HAP-1 (cell line): ENCODE results near the gene KRTAP19-1.
"Not testable (repeated sequence)": the region's sequence is repeated elsewhere in the genome, so short reads cannot be mapped to it uniquely, and the experiment has no call there.

Experiments
- DNase-seq, 2 experiments: peaks; one replicate each; pipeline ENCODE4 v3.0.0-alpha.2; 2016 to 2020; ENCODE audit warnings: low spot score in 2 of 2
- H3K27me3 ChIP-seq: fragments of 250-450 bp; sonication (Bioruptor Pico); 2 replicates; pipeline ENCODE4 v1.5.1; 2020; ENCODE audit warnings: low read depth, mild to moderate bottlenecking, moderate library complexity
- H3K36me3 ChIP-seq: fragments of 250-450 bp; sonication (Bioruptor Pico); replicated peaks from 2 replicates; pipeline ENCODE4 v1.5.1; 2020; ENCODE audit warnings: mild to moderate bottlenecking
- H3K4me1 ChIP-seq: fragments of 250-450 bp; sonication (Bioruptor Pico); 2 replicates; pipeline ENCODE4 v1.5.1; 2020; ENCODE audit warnings: mild to moderate bottlenecking
- H3K4me3 ChIP-seq: fragments of 250-450 bp; sonication (Bioruptor Pico); 2 replicates; pipeline ENCODE4 v1.5.1; 2020; ENCODE audit warnings: mild to moderate bottlenecking, moderate library complexity
- H3K9me3 ChIP-seq: fragments of 250-450 bp; sonication (Bioruptor Pico); 2 replicates; pipeline ENCODE4 v1.5.1; 2020; ENCODE audit warnings: mild to moderate bottlenecking, moderate library complexity
- in situ Hi-C: fragments of 300-500 bp; cut with MboI; formaldehyde crosslinking; loops from 3 replicates; pipeline ENCODE4 v1.14.3; 2020; ENCODE audit warnings: low sequenced_read_pairs, inconsistent platforms, mixed read lengths

The KRTAP19-1 gene

GRCh38 chr21:30480145-30480544 lies at the start of gene KRTAP19-1:
KRTAP19-1 (minus strand) TSS chr21:30480367; CDS start chr21:30480317, 50 bp downstream.
- Histone ChIP-seq H3K4me3 (no peak within 1 kb of the TSS), H3K36me3 (no peaks in the 10 kb centered on the region), H3K9me3 (peaks cover 4% of the 10 kb centered on the region; the same call in 1 of the 2 replicates), H3K4me1 (no peaks in the 10 kb centered on the region), H3K27me3 (no peaks in the 10 kb centered on the region)
- in situ Hi-C loops, result no loop called here
- no peak for DNase-seq

DNA sequence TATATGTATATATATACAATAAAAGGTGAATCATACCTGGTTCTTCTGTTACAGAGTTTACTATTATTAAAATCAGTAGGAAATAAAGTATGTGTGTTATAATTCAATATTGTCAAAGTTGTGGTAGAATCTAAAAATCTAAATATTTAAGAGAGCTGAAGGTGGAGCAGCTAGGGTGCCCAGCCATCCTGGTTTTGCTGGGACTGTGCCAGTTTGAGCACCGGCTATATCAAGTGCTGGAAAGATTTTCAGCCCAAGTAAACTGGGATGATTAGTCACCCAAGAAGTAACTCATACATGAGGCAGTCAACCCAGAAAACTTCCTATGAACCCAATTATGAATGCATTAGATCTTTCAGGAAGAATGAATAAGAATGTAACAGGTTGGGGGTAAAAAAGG lies 38.7 kb upstream of the KRTAP19-1 start:
- H3K27me3 ChIP-seq, result no peaks in the 10 kb centered on the region
- peaks cover 7% of the 10 kb centered on the region; the same call in 1 of the 2 replicates for H3K9me3 ChIP-seq
- no peak overlapping the region for H3K4me3 ChIP-seq
- in situ Hi-C loops, result no loop called here
- no peaks in the 10 kb centered on the region for H3K4me1 ChIP-seq
- no peak for DNase-seq
- H3K36me3 ChIP-seq, result no peaks in the 10 kb centered on the region

DNA sequence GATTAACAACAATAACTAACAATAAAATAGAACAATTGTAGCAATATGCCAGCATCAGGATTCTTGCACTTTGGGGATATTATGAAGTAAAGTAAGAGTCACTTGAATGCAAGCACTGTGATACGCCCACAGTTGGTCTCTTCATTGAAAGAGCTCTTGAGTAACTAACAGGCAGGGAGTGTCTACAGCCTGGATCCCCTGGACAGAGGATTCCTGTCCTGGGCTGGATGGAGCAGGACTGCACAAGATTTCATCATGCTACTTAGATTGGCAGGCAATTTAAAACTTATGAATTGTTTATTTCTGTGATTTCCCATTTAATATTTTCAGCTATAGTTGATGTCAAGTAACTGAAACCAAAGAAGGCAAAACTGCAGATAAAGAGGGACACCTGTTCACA lies 35.5 kb upstream of the KRTAP19-1 start:
- H3K27me3 ChIP-seq, result no peaks in the 10 kb centered on the region
- in situ Hi-C loops, result no loop called here
- H3K4me3 ChIP-seq, result no peak overlapping the region
- DNase-seq, result no peak
- no peaks in the 10 kb centered on the region for H3K36me3 ChIP-seq
- no peaks in the 10 kb centered on the region for H3K4me1 ChIP-seq
- H3K9me3 ChIP-seq, result peaks cover 2% of the 10 kb centered on the region; the same call in 1 of the 2 replicates

DNA sequence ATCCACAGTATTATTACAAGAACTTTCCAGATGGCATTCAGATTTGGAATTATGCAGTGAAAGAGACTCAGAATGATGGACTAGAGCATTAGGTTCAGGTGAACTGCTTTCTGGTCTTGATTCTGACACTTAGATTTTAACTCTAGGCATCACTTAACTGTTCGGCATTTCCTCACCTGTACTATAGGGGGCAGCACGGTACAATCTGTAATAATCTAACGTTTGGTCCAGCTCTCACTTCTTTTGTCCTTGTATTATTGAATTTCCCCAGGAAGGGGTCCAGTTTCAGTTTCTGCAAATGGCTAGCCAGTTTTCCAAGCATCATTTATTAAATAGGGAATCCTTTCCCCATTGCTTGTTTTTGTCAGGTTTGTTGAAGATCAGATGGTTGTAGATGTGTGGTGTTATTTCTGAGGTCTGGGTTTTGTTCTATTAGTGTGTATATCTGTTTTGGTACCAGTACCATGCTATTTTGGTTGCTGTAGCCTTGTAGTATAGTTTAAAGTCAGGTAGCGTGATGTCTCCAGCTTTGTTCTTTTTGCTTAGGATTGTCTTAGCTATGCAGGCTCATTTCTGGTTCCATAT lies 25.5 kb upstream of the KRTAP19-1 start:
- H3K36me3 ChIP-seq, result not testable (repeated sequence)

GRCh38 chr21:30502041-30502440 lies 21.9 kb upstream of the KRTAP19-1 start, which contains the start of gene KRTAP19-5:
KRTAP19-5 (minus strand) TSS chr21:30502141; CDS start chr21:30502090, 51 bp downstream.
- Histone ChIP-seq H3K36me3 (no peaks in the 10 kb centered on the region), H3K4me3 (no peak within 1 kb of the TSS), H3K9me3 (no peaks in the 10 kb centered on the region; the same call in 1 of the 2 replicates), H3K27me3 (no peaks in the 10 kb centered on the region), H3K4me1 (no peaks in the 10 kb centered on the region)
- in situ Hi-C loops, result no loop called here
- DNase-seq, result no peak

More for the DNA sequence above, 25.5 kb upstream of the KRTAP19-1 start:
- in situ Hi-C loops, H3K4me1 ChIP-seq, H3K27me3 ChIP-seq, H3K9me3 ChIP-seq, H3K4me3 ChIP-seq, DNase-seq: not testable (repeated sequence)

DNA sequence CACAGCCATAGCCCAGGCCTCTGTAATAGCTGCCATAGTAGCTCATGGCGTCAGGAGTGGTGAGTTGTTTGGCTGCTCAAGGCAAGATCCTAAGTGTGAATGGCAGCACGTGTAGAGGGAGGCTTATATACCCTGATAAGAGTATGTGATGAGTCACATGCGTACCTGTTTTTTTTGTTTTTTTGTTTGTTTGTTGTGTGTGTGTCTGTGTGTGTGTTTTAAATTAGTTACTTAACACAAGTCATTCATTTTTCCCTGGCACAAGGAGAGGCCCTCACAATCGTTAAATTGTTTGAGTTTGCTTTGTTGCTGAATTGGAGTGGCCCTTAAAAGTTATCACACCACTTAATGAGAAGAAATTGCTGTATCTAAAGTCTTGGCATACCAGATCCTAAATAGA lies 16.9 kb upstream of the KRTAP19-1 start, which contains the start of gene KRTAP19-4:
Gene KRTAP19-4 (minus strand): TSS at position 101 of the 400 bp plus-strand sequence. CDS start 55 bp downstream, at position 46.
- in situ Hi-C loops, result no loop called here
- Histone ChIP-seq H3K27me3 (no peaks in the 10 kb centered on the region), H3K9me3 (no peaks in the 10 kb centered on the region), H3K4me3 (no peak within 1 kb of the TSS), H3K4me1 (no peaks in the 10 kb centered on the region), H3K36me3 (no peaks in the 10 kb centered on the region)
- DNase-seq, result no peak

- no peaks in the 10 kb centered on the region for H3K27me3 ChIP-seq
- H3K4me3 ChIP-seq, result no peak within 1 kb of the TSS
- no peaks in the 10 kb centered on the region; the same call in none of the 2 replicates for H3K9me3 ChIP-seq
- H3K4me1 ChIP-seq, result no peaks in the 10 kb centered on the region
- no peaks in the 10 kb centered on the region for H3K36me3 ChIP-seq
- in situ Hi-C loops, result no loop called here
- no peak for DNase-seq
These were observed 11.8 kb upstream of the KRTAP19-1 start, which contains the start of gene KRTAP19-3 for GRCh38 chr21:30491963-30492428. KRTAP19-3 (minus strand) TSS chr21:30492013; CDS start chr21:30491957, 56 bp downstream.

DNA sequence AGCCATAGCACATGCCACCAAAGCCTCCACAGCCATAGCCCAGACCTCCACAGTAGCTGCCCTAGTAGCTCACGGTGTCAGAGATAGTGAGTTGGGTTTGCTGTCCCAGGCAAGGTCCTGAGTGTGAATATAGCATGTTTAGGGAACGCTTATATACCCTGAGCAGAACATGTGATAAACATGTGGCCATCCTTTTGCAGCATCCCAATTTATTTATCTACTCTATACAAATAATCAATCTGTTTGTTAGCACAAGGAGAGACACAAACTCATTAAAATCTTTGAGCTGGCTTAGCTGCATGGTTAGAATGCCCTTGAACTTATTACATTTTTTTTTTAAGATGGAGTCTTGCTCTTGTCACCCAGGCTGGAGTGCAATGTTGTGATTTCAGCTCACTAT lies 7.2 kb upstream of the KRTAP19-1 start, which contains the start of gene KRTAP19-2:
Gene KRTAP19-2 (minus strand): TSS at position 101 of the 400 bp plus-strand sequence. CDS start 88 bp downstream, at position 13.
- Histone ChIP-seq H3K36me3 (no peaks in the 10 kb centered on the region), H3K9me3 (peaks cover 2% of the 10 kb centered on the region), H3K27me3 (no peaks in the 10 kb centered on the region), H3K4me1 (no peaks in the 10 kb centered on the region), H3K4me3 (no peak within 1 kb of the TSS)
- no peak for DNase-seq
- in situ Hi-C loops, result no loop called here

DNA sequence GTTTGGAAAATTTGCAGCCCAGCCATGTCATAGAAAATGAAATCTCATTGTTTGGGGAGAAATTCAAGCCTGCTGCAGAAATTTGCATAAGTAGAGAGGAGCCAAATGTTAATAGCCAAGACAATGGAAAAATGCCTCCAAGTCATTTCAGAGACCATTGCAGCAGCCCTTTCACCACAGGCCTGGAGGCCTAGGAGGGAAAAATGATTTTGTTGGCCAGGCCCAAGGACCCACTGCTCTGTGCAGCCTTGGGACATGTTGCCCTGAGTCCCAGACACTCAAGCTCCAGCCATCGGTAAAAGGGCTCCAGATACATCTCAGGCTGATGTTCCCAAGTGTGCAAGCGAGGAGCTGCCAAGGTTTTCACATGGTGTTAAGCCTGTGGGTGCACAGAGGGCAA lies 6.0 kb upstream of the KRTAP19-1 start:
- peaks cover 4% of the 10 kb centered on the region for H3K9me3 ChIP-seq
- DNase-seq, result no peak
- in situ Hi-C loops, result no loop called here

DNA sequence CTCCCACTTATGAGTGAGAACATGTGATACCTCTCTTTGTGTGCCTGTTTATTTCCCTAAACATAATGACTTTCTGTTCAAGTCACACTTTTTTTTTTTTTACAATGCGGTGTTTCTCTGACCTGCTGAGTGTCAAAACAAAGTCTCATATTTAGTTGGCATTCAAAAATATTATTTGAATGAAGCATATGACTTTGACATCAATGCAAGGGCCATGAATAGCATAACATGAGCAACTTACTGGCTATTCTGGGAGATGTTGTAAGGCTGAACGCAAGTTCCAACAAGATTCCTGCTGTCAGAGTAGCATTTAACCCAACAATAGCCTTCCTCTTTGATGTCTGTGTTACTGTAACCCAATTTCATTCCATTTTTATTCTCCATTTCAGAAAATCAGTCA lies 2.0 kb upstream of the KRTAP19-1 start:
- Histone ChIP-seq H3K4me1 (no peaks in the 10 kb centered on the region), H3K36me3 (no peaks in the 10 kb centered on the region), H3K4me3 (no peak overlapping the region), H3K9me3 (peaks cover 4% of the 10 kb centered on the region), H3K27me3 (no peaks in the 10 kb centered on the region)
- in situ Hi-C loops, result no loop called here
- no peak for DNase-seq

More for the DNA sequence above, 6.0 kb upstream of the KRTAP19-1 start:
- no peaks in the 10 kb centered on the region for H3K4me1 ChIP-seq
- no peaks in the 10 kb centered on the region for H3K27me3 ChIP-seq
- no peaks in the 10 kb centered on the region for H3K36me3 ChIP-seq
- H3K4me3 ChIP-seq, result no peak overlapping the region

DNA sequence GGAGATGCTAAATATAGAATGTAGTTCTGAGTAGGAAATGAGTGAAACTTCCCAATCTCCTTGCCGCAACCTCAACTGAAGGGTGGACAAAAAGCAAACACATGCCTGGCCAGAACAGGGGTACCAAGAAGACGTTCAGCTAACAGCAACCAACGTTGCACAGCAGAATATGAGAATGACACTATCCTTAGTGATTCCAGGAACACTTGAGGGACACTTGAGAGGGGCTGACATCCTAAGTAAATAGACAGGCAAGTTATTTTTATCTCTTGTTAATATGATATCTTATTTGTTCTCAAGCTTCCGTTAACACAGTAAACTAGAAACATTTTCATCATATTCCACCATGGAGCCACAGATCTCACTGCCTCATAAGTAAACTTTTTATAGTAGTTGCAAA lies 908 bp downstream of the KRTAP19-1 start:
- H3K4me1 ChIP-seq, result no peaks in the 10 kb centered on the region
- DNase-seq, result no peak
- in situ Hi-C loops, result no loop called here
- peaks cover 4% of the 10 kb centered on the region; the same call in 1 of the 2 replicates for H3K9me3 ChIP-seq
- H3K27me3 ChIP-seq, result no peaks in the 10 kb centered on the region
- no peak overlapping the region for H3K4me3 ChIP-seq
- H3K36me3 ChIP-seq, result no peaks in the 10 kb centered on the region

DNA sequence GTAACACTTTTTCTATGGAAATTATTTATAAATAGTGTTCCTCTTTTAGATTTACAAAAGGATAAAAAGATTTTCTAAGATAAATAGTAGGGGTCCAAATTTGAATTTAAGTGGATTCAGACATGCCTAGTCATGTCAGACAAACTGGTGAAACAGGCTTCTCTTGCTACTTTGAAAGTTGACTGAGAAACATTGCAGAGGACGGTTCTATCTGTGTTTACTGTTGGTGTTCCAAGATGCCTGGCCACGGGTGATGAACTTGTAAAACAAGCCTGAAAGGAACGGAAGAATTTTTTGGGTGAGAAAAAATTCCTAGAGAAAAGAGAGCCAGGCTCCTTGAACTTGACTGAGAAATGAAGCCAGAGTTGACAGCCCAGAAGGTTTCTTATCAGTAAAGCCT lies 2.2 kb downstream of the KRTAP19-1 start:
- H3K27me3 ChIP-seq, result no peaks in the 10 kb centered on the region
- H3K4me1 ChIP-seq, result no peaks in the 10 kb centered on the region
- no peak for DNase-seq
- in situ Hi-C loops, result no loop called here
- peaks cover 4% of the 10 kb centered on the region; the same call in 1 of the 2 replicates for H3K9me3 ChIP-seq
- H3K36me3 ChIP-seq, result no peaks in the 10 kb centered on the region
- H3K4me3 ChIP-seq, result no peak overlapping the region

DNA sequence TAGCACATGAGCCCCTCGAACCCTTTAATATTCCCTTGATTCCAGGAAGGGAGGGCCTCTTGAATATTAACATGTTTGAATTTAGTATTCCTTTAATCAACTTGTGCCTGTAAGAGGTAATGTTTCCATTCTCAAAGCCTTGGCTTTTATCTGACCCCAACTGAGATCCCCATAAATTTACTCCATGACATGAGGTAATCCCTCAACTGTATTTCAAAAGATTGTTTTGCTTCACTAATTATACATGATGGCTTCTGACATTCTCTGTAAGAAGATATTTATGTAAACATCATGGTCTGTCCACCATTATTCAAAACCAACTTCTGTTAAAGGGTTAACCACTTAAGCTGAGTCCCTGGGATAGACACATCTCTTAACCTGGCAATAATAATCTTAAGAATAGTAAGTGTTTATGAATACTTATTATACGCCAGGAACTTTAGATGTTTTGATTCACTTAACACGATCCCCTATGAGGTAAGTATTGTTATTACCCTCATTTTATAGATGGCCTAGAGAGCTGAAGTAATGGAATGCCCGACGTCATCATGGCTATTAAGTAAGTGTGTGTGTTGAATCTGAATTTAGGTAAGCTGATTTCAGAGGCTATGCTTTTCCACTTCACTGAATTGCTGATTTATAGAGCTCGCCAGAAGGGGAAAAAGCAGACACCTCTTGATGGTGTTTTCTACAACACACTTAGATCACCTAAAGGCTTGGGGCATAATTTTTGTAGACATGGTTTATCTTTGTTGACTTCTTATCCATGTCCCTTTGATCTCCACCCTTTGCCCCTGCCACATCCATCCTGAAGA lies 11.1 kb downstream of the KRTAP19-1 start:
- DNase-seq, result no peak
- no peaks in the 10 kb centered on the region for H3K9me3 ChIP-seq
- in situ Hi-C loops, result no loop called here

DNA sequence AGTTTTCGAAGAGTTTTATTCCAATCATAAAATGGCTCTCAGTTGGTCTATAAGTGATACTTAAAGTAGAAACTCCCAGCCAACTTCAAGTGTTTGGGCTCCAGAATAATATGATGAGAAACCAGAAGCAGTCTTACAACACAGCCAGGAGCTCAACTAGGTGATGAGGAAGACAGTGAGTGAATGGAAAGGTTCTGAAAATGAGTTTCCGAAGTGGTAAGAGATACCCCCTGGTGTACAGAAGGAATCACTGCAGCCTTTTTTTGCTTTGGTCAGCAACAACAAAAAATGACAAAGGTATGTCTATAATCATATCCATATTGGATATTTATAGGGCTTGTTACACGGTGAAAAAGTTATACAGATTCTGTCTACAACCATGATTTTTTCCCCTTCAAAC lies 16.5 kb downstream of the KRTAP19-1 start:
- Histone ChIP-seq H3K27me3 (no peaks in the 10 kb centered on the region), H3K9me3 (no peaks in the 10 kb centered on the region), H3K4me3 (no peak overlapping the region), H3K4me1 (no peaks in the 10 kb centered on the region), H3K36me3 (no peaks in the 10 kb centered on the region)
- in situ Hi-C loops, result no loop called here
- no peak for DNase-seq

More for the DNA sequence above, 11.1 kb downstream of the KRTAP19-1 start:
- H3K36me3 ChIP-seq, result no peaks in the 10 kb centered on the region
- no peaks in the 10 kb centered on the region for H3K27me3 ChIP-seq
- H3K4me1 ChIP-seq, result no peaks in the 10 kb centered on the region
- H3K4me3 ChIP-seq, result no peak overlapping the region
